NCI-H748 treated with DMSO at 0.1 percent for 48 hours (cell line): ENCODE results near the gene ABLIM2.

Experiments used
- DNase-seq: peaks from one replicate; lab custom pipeline; 2025; lab: John Stamatoyannopoulos, UW

Gene ABLIM2

GRCh38 chr4:8119877-8120276 is 38.7 kb downstream of the ABLIM2 start:
- DNase-seq = no peak

- no peak for DNase-seq
Measured at GRCh38 chr4:8118531-8118930, 40.1 kb downstream of the ABLIM2 start.

DNA sequence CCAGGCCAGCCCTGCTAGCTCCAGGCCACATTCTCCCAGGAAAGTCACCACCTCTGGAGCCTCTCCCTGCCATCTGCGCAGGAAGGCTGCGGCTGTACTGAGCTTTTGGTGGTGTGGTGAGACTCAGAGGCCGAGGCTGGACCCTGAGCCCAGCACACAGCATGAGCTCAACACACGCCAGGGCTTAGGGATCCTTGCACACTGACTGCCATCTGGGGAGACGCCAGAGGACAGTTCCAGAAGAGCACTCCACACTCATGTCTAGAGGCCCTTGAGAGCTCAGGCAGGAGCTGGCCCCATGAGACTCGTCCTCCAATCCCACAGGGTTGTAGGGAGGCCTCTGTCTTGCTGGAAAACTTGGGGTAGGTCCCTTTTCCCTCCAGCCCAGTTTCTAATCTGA is 40.6 kb downstream of the ABLIM2 start:
- DNase-seq = no peak

- DNase-seq = no peak
Measured at GRCh38 chr4:8117278-8117682, 41.3 kb downstream of the ABLIM2 start.

- DNase-seq = no peak
Measured at GRCh38 chr4:8115916-8116315, 42.7 kb downstream of the ABLIM2 start.

- no peak for DNase-seq
Measured at GRCh38 chr4:8115203-8115520, 43.5 kb downstream of the ABLIM2 start.

DNA sequence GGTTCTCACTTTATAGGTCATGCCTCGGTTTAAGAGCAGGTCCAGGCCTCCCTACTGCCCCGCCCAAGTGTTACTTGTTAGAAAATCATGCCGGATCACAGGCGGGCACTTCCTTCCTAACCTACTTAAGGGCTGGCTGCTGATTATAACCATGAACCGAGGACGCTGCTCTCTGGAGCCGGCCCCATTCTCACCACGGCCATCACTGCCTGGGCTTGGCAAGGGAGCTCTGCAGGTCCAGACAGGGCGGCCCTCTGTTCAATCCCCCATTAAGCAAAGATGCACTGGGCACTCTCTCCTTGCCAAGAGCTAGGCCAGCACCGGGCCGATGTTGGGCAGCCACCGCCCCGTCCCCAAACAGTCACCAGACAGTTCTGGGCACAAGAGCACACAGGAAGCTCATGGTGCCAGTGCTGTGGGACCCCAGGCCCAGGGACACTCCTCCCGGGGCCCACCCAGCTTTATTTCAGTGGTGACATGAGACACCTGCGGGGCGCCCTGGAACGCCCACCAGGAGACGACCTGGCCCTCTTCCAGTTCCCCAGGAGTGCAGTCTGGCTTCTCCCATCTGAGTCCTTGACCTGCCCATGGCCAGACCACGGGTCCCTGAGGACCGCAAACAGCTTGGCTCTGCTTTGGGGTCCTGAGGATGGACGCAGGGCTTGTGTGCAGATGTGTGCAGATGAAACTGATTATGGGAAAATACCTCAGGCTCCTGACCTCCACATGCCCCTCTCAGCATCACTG is 44.0 kb downstream of the ABLIM2 start:
- no peak for DNase-seq

- no peak for DNase-seq
Measured at GRCh38 chr4:8113611-8114377, 44.8 kb downstream of the ABLIM2 start.

DNA sequence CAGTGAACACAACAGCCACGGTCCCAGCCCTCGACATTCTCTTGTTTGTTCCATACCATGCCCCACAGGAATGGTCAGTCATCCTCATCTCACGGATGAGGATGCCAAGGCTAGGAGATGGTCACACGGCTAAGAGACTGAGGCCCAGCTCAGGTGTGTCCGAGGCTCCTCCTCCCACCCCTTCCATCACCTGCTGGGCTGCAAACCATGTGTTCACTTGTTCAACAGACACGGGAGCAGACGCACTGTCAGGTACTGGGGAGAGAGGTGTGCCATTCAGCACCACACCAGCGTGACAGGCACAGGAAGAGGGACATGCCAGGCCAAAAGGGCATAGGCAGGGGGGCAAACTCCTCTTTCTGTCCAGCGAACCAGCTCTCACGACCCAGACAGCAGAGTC is 45.9 kb downstream of the ABLIM2 start:
- DNase-seq = no peak

- peak; percentile 57 for DNase-seq
Measured at GRCh38 chr4:8112036-8112576, 46.5 kb downstream of the ABLIM2 start.

DNA sequence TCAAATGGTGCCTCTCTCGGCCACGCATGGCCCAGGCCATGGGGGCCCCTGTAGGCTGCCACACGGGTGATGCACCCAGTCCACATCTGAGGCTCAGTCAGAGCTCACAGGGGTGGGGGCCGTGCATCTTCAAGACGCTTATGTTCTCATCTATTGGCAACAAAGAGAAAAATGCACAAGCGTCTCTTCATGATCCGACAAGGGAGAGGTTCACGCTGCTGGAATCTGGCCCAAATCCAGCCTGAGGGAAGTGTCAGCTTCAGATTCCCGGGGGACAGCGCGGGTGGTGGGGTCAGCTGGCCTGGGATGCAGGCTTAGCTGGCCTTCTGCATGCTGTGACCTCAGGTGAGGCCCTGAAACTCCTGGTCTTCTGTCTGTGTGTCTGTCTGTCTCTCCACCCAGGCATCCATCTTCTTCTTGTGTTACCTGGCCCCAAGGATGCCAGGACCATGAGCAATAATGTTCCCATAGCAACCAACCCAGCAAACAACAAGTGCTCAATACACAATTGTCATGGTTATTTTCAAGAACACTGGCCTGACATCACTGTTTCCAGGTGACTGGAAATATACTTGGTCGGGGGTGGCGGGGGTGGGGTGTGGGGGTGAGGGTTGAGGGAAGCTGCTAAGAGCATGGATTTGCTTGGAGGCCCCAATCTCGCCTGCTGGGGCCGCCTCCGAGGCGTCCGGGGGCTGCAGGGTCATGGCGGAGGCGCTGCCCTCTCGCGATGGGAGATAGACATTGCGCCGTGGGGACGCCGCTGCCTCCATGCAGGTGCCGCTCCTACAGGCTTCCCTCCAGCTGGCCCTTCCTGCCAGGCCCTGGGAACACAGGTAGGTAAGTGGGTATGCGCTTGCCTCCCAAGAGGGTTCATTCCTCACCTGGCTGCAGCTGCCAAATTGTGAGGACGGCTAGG is 48.3 kb downstream of the ABLIM2 start:
- DNase-seq = no peak

- no peak for DNase-seq
Measured at GRCh38 chr4:8109406-8110065, 49.1 kb downstream of the ABLIM2 start.

- no peak for DNase-seq
Measured at GRCh38 chr4:8108991-8109390, 49.6 kb downstream of the ABLIM2 start.

GRCh38 chr4:8108261-8108660 is 50.4 kb downstream of the ABLIM2 start:
- DNase-seq = no peak

DNA sequence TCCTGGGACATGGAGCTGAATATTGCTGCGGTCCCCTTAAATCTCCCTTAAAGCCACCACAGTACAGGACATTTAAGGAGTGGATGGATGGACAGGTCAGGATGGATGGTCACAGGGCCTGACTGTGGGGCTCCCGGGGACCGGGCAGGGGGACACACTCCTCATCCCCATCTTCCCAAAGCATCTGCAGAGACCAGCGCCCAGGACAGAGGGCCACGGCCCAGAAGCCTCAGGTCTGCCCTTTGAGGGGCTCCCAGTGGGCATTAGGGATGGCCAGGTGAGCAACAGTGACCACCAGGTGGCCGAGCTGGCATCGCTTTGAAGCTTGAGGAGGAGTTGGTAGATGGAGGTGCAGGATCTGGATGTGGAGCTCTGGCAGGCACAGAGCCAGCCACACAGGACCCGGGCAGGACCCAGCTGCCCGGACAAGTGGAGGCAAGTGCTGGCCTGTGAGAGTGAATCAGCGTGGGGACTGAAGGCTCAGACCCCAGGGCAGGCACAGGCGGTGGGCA is 51.4 kb downstream of the ABLIM2 start:
- no peak for DNase-seq

- no peak for DNase-seq
Measured at GRCh38 chr4:8106451-8107025, 52.1 kb downstream of the ABLIM2 start.

GRCh38 chr4:8105306-8106100 is 53.1 kb downstream of the ABLIM2 start:
- DNase-seq = peak; percentile 63

DNA sequence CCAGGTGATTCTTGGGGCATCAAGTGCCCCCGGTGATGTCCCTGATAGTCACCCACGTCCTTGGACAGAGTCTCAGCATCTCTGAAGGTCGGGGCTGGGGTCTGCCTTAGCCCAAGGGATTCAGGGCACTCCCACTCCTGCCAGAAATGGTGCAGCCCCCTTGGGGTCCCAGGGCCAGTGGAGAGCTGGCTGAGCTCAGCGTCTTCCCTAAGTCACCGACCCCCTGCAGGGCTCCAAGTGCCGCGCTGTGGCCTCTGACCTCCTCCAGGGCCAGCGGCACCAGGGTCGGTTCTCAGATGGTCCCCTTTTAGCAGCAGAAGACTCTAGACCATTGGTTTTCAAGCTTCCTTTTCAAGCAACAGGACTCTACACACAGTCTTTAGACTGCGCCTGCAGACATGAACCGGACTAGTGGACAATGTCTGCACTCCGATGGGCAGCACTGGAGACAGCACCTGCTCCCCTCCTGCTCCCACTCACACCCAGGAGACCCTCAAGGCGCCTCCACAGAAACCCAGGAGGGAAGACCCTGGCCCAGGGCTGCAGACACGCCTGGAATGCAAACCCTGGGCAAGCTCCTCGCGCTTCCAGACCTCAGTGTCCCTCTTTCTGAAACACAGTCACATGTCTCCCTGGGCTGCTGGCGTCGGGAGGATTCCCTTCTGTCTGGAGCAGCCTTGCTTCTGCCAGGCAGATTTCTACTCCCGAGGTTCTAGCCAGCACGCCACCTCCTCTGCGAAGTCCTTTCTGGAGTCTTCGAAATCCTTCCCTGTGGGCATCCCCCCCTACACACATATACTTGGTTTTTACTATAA is 53.9 kb downstream of the ABLIM2 start:
- DNase-seq = no peak
